GM18517 (cell line): ENCODE results near the gene ARHGEF18.

ENCODE experiments used
- ATAC-seq: cut with Tn5 transposase; IDR thresholded peaks from one replicate; pipeline ENCODE4 v1.9.1; 2021; ENCODE audit warnings: mild to moderate bottlenecking, moderate library complexity; ENCODE audit not compliant: unreplicated experiment

The ARHGEF18 gene

GRCh38 chr19:7382694-7383093 is 34.0 kb downstream of the ARHGEF18 start:
- no peak for ATAC-seq

DNA sequence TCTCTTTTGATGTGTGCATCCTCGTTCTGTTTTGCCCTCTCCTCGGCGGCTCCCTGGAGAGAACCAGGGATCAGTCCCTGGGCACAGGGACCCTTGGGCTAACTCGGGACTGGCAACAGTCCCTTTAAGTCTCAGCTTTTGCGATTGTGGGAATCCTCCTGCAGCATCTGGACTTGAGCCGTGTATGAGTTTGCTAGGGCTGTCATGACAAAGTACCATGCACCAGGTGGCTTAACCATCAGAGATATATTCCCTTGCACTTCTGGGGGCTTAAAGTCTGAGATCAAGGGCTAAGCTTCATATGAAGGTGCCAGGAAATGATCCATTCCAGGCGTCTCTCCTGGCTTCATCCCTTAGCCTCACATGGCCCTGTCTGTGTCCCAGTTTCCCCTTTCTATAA is 34.5 kb downstream of the ARHGEF18 start:
- ATAC-seq: no peak

DNA sequence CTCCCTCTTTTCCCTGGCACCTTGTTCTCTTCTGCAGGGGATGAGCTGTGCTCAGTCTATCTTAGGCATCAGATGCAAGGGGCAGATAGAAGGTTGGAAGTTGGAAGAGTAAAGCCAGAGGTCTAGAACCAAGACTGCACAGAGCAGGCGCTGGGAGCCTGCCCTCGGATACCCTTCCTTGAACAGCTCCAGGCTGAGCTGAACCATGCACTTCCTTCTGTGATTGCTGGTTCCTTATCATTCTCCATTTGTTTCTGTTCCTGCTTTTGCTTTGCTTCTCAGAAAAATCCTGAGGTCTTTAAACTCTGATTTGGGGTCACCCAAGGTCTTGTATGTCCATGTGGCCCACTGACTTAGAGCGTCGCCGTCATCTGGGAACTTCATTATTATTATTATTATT is 36.3 kb downstream of the ARHGEF18 start:
- ATAC-seq: no peak

- ATAC-seq: no peak
Measured at GRCh38 chr19:7386308-7386707, 37.6 kb downstream of the ARHGEF18 start.

DNA sequence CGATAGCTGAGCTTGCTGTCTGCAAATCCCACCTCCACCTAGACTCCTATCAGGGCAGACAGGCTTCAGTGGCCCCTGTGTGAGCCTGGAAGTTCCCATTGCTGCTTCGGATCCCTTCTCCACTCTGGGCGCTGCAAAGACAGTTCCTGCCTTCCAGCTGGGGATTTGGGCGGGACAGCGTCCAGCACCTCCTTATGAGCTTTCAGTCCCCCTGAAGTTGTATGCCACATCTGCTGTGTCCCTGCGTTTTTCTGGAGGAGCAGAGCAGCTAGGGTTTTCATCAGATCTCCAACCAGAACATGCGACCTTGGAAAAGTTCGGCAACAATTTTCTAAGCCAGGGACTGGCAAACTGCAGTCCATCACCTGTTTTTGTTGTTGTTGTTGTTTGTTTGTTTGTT is 38.0 kb downstream of the ARHGEF18 start:
- no peak for ATAC-seq

DNA sequence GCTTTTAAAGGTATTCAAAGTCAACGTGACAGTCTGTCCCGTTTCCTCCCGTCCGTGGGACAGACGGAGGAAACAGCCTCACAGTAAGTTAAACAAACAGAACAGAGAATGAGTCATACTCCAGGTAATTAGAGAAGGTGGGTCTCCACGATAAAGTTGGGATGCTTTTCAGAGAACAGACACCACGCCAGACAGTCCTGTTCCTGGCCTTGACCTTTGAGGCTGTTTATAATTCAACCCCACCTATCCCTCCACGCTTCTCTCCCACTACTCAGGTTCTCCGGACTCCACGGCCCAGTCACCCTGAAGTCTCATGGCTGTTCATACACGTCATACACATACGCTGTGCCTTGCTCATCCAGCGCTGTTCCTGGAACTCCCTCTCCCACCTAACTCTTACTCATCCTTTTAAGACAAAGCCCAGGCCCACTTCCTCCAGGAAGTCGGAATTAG is 42.5 kb downstream of the ARHGEF18 start:
- ATAC-seq: no peak

DNA sequence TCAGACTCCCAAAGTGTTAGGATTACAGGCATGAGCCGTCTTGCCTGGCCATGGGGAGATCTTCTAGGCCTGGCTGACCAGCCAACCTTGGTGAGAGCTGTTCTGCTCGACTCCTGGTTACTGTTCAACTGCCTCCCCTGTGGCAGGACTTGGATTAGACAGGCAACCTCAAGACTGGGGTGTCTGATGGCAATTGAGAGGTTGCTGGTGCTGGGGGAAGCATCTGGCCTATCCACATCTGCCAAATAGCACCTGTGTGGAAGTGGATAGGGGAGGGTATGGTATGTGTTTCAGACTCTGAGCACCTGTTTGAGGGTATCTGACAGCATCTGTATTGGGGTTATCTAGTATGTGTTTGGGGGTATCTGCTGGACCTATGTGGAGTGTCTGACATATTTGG is 44.7 kb downstream of the ARHGEF18 start:
- no peak for ATAC-seq

- no peak for ATAC-seq
Measured at GRCh38 chr19:7393939-7394730, 45.4 kb downstream of the ARHGEF18 start.

DNA sequence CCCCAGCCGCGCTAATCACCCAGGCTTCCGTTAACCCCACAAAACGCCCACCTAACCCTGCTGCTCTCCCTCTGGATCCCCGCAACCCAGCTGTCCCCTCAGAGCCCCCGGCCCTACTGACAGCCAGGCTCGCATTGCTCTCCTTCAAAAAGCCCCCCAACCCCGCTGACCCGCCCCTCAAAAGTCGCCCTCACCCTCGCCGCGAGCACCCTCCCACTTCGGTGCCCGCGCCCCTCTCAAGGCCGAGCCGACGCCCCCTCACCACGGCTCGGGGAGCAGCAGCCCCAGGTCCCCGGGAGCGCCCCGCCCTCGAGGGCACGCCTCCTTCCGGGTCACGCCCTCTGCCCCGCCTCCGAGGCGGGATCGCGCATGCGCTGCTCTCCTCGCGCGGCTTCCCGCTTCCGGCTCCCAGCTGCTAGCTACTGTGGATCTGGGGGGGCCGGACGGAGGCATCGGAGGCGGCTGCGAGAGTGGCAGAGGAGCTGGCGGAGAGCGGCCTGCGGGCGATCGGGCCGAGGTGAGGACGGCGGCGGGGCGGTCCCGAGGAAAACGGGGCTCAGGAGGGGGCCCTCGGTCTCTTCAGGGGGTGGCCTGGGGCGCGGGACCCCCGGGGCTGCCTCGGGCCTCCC is 46.1 kb downstream of the ARHGEF18 start:
- peak; percentile 58 for ATAC-seq

DNA sequence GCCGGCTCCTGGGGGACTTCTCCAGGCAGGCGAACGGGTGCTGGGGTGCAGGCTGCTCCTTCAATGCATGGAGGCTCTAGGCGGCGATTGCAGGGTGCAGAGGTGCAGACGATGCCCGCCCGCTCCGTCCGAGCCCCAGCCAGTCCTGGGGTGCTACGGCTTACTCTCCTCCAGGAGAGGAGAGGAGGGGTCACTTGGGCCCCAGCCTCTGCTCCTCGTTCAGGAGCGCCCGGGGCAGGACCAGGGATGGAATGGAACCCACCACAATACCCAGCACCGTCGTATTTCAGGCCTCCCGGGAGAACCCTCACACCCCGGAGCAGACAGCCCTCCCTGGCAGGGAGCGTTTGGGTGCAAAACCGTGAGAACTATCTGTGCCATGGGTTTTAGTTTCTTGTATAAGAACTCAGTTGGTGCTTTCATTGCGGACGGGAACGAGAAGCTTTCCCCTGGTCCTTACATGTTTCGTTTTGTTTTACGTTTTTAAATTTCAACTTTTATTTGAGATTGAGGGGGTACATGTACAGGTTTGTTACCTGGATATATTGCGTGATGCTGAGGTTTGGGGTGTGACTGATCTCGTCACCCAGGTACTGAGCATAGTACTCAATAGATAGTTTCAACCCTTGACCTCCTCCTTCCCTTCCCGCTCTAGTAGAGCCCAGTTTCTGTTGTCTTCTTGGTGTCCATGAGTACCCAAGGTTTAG is 46.8 kb downstream of the ARHGEF18 start:
- peak; percentile 30 for ATAC-seq

- ATAC-seq: no peak
Measured at GRCh38 chr19:7397687-7398086, 49.0 kb downstream of the ARHGEF18 start.
